GM11168 (cell line): ENCODE results near the gene TRAF3.
"Not testable (repeated sequence)": the region's sequence is repeated elsewhere in the genome, so short reads cannot be mapped to it uniquely, and the experiment has no call there.

Experiments used
- in situ Hi-C: fragments of 300-500 bp; cut with MboI; formaldehyde crosslinking; loops from one replicate; pipeline ENCODE4 v1.12.0; 2022; ENCODE audit warnings: low sequenced_read_pairs; ENCODE audit not compliant: unreplicated experiment

TRAF3 gene

DNA sequence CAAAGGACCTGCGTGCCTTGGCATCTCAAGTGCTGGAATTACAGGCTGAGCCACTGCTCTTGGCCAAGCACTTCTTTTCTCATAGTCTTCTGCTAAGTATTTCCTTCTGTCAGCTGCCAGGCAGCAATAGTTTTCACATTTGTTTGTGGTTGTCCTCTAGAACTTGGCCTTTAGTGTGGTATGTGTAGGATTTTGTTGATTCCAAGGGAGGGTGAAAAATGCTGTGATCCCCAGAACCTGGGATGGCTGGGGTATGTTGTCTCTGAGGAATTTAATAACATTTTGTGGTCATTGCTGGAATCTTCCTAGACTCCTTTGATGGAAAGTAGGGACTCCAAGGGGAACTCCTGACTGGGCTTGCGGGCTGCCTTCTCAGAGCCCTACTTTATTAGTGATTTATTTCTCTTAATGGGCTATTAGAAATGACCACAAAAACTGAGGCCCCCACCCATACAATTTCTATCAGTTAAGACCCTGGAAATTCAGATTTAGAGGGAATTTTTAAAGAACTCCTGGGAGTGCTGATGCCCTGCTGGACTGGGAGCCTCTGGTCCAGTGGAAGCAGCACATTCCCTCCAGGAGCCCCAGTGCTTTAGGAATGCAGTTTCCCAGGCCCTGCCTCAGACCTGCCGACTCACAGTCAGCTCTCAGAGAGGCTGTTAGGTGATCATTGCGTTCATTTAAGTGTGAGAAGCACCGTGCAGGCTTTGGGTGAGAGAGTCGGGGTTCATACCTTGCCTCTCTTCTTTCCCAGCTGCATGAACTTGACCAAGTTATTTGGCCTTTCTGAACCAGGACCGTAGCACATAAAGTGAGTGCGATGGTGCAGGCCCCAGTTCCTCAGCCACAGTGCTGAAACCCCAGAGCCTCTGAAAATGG is 22.7 kb downstream of the TRAF3 start:
- in situ Hi-C loops, result no loop called here

GRCh38 chr14:102802834-102803523 is 25.7 kb downstream of the TRAF3 start:
- in situ Hi-C loops, result no loop called here

GRCh38 chr14:102804858-102805257 is 27.6 kb downstream of the TRAF3 start:
- in situ Hi-C loops, result no loop called here

DNA sequence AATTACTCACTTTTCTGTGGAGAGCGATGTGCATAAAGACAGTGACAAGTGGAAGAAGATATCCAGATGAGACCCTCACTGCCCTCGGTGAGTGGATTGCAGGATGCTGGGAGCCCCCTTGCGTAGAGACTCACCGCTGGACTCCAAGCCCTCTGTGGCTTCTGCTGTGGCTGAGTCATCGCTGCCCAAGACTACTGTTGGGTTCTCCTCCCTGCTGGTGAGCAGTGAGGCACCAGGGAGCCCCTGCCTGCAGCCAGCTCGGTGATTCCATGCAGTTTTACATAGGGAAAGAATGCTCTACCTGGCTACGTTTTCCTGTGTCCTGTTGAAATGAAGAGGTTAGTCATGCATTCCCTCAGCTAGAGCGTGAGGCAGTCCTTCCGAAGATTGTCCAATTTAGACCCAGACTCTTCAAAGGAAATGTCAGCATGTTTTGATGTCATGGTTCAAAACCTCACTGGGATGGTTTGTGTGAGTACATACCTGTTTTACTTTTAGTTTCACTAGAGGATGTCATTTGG is 28.2 kb downstream of the TRAF3 start:
- in situ Hi-C loops, result no loop called here

- in situ Hi-C loops, result no loop called here
These were observed 28.7 kb downstream of the TRAF3 start for GRCh38 chr14:102805941-102806340.

- in situ Hi-C loops, result no loop called here
These were observed 29.2 kb downstream of the TRAF3 start for GRCh38 chr14:102806447-102806846.

DNA sequence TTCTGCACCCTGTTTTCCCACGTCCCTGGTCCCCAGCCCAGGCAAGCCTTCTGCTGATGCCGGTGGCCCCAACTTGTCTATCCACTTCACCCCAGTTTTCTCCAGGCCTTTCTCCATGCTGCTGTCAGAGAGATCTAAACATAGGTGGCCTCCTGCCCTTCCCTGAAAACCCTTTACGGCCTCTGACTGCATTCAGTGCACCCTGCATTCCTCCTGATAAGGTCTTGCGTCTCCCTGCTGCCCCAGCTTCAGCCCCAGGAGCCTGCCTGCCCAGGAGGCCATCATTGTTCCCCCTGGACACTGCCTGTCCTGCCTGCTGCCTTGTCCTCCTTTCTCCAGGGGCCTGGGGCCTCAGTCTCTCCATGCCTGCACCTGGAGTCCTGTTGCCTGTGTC is 29.8 kb downstream of the TRAF3 start:
- in situ Hi-C loops, result no loop called here

DNA sequence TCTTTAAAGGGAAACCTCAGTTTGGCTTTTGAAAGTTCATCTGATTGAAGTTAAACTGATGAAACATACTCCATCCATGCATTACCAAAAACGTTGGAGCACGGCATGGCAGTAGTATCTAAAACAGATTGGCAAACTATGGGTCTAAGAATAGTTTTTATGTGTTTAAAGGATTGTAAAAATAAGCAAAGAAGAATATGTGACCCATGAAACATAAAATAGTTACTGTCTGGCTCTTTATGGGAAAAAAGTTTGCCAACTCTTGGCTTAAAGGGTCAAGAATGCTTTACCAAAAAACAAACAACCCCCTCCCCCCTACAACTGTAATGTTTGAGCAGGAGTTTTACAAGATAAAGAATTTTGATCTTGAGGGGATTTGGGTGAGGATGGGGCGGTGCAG is 32.6 kb downstream of the TRAF3 start:
- in situ Hi-C loops, result no loop called here

- in situ Hi-C loops, result no loop called here
These were observed 33.3 kb downstream of the TRAF3 start for GRCh38 chr14:102810523-102810922.

- in situ Hi-C loops, result no loop called here
These were observed 34.2 kb downstream of the TRAF3 start for GRCh38 chr14:102811254-102811963.

DNA sequence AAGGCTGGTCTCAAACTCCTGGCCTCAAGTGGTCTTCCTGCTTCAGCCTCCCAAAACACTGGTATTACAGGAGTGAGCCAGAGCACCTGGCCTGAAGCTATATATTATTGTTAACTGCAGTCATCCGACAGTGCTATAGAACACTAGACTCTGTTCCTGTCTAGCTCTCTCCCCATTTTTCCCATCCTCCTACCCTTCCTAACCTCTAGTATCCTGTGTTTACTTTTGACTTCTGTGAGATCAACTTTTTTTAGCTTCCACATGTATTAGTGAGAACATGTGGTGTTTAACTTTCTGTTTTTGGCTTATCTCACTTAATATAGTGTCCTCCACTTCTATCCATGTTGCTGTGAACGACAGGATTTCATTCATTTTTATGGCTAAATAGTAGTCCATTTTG is 34.7 kb downstream of the TRAF3 start:
- in situ Hi-C loops, result no loop called here

DNA sequence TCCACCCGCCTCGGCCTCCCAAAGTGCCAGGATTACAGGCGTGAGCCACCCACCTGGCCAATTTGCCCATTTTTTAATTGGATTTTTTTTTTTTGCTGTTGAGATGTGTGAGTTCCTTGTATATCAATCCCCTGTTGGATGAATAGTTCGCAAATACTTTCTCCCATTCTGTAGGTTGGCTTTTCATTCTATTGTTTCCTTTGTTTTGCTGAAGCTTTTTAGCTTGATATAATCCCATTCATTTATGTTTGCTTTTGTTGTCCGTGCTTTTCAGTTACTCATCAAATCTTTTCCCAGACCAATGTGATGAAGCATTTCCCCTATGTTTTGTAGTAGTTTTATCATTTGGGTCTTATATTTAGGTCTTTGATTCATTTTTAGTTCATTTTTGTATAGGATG is 36.4 kb downstream of the TRAF3 start:
- in situ Hi-C loops, result no loop called here

- in situ Hi-C loops, result no loop called here
These were observed 40.1 kb downstream of the TRAF3 start for GRCh38 chr14:102817318-102817717.

GRCh38 chr14:102817942-102818940 is 41.0 kb downstream of the TRAF3 start:
- in situ Hi-C loops, result no loop called here

DNA sequence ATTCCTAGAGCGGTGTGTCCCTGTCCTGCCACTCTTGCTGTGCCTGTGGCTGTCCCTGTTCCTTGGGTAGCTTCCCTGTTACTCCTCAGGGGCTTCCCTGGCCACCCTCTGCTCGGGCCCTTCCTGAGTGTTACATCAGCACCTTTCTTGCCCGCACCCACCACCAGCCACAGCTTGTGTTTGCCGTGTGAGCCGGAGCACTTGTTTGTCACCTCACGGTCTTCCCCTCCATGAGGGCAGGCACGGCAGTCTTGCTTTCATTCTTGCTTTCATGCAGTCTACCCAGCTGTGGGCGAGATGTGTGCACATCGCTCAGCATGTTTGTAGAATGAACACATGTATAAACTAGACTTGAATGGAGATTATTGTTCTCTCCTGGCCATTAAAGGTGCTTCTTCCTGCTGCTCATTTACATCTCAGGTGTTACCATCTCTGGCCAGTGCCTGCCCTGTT is 42.0 kb downstream of the TRAF3 start:
- in situ Hi-C loops, result no loop called here

DNA sequence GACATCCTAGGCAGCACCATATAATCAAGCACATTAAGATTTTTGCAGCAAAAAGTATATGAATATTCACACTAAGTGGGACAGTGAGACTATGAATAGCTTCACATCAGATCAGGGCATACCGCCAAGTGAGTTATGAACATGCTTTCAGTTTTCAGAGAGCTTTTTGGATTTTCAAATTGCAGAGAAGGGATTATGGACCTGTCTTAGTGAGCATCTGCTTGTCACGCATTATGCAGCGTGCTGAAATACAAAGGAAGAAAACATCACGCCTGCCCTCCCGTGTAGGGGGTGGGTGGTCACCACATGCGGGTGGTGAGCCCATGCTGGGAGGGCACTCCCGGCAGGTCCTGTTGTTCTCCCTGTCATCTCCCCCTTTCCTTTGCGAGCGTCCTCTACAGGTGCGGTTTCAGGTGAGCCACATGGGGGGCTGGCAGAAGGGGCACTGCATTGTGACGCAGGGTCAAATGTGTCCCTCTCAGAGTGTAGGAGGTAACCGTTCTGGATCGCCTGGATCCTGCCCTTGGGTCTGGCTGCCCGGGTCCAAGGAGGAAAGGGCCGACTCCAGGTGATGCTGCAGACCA is 42.6 kb downstream of the TRAF3 start:
- in situ Hi-C loops, result no loop called here

DNA sequence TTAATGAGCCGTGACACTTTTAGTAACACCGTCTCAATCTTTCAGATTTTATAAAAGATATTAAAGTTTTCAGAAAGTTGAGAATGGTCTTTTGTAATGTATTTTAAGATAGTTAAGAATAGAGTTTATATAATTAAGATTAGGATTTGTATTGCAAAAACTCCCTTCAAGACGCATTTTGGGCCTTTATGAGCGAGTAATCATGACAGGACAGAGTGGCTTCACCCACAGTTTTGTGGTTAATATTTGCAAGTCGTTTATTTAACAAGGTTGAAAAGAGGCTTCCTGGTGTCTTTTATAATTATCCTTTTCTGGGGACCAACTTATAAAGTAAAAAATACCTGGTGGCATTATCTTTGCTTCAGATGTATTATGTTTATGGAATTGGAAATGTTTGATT is 44.0 kb downstream of the TRAF3 start:
- in situ Hi-C loops, result no loop called here

DNA sequence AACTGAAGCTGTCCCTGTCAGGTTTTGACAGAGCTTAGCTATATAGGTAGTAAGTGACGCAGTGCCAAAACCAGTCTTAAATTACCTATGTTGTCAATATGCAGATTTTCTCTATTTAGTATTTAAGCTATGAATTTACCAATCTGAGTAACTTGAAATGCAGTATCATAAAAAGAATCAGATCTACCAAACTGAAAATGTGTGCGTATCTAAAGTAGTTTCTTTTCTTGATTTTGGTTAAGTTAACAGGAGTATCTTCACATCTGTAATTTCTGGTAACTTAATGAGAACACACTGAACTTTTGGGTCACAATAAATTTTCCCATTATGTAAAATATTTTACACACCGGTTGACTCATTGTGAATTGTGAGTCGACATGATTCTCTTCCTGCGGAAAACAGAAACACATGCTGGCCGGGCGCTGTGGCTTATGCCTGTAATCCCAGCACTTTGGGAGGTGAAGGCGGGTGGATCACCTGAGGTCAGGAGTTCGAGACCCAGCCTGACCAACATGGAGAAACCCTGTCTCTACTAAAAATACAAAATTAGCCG is 45.1 kb downstream of the TRAF3 start:
- in situ Hi-C loops, result no loop called here

GRCh38 chr14:102822887-102823286 is 45.6 kb downstream of the TRAF3 start:
- in situ Hi-C loops, result not testable (repeated sequence)
